CD14-positive monocyte (primary cell): ENCODE measurements around the gene WNT9B. TPM values are rescaled to one million over a fixed set of nuclear protein-coding genes. Genes with fewer than 3 reads are reported as not detected.

Experiments
- DNase-seq, 3 donors: peaks; one replicate each; pipeline ENCODE4 v3.0.0-alpha.2; 2011 to 2022
- H2AFZ ChIP-seq: 2 replicates; pipeline ENCODE4 v1.6.0; 2012; ENCODE audit warnings: mild to moderate bottlenecking, low read depth, low read length, inconsistent platforms; ENCODE audit not compliant: insufficient read depth, poor library complexity, severe bottlenecking
- H3K27ac ChIP-seq, 2 donors: 1 replicate in 1 of 2; 2 replicates in 1 of 2; pipeline ENCODE4 v1.5.1; 2012 to 2013; ENCODE audit warnings: low read length in 2 of 2, control low read depth in 1 of 2, inconsistent platforms in 1 of 2, low read depth in 1 of 2, mild to moderate bottlenecking in 1 of 2
- H3K27me3 ChIP-seq, 2 donors: one replicate each; pipeline versions ENCODE4 v1.6.0 to v1.6.1; 2011 to 2013; ENCODE audit warnings: low read length in 2 of 2; ENCODE audit not compliant: control insufficient read depth in 2 of 2, insufficient read depth in 2 of 2
- H3K36me3 ChIP-seq, 2 donors: replicated peaks in 1 of 2; 1 replicate in 1 of 2; 2 replicates in 1 of 2; pipeline versions ENCODE4 v1.5.1 to v1.6.1; 2012 to 2013; ENCODE audit warnings: low read length in 2 of 2, control low read depth in 1 of 2, inconsistent platforms in 1 of 2, mild to moderate bottlenecking in 1 of 2; ENCODE audit not compliant: insufficient read depth in 2 of 2, control insufficient read depth in 1 of 2
- H3K4me1 ChIP-seq, 2 donors: 1 replicate in 1 of 2; 2 replicates in 1 of 2; pipeline versions ENCODE4 v1.5.1 to v1.6.1; 2012 to 2013; ENCODE audit warnings: low read length in 2 of 2, control low read depth in 1 of 2, inconsistent platforms in 1 of 2, mild to moderate bottlenecking in 1 of 2, moderate library complexity in 1 of 2; ENCODE audit not compliant: insufficient read depth in 2 of 2, control insufficient read depth in 1 of 2
- H3K4me2 ChIP-seq: replicated peaks from 2 replicates; pipeline ENCODE3; 2012; ENCODE audit warnings: low read length, moderate library complexity, mild to moderate bottlenecking; ENCODE audit not compliant: poor library complexity, severe bottlenecking; ENCODE audit errors: extremely low read depth
- H3K4me3 ChIP-seq, 3 experiments: fragments of 200-600 bp in 1 of 3; sonication (generic) in 1 of 3; replicated peaks in 1 of 3; 1 replicate in 2 of 3; 2 replicates in 1 of 3; pipeline ENCODE4 v1.5.1; 2011 to 2013; ENCODE audit warnings: low read length in 3 of 3, mild to moderate bottlenecking in 3 of 3, control low read depth in 2 of 3, low read depth in 2 of 3, inconsistent platforms in 1 of 3, moderate library complexity in 1 of 3
- H3K79me2 ChIP-seq: 2 replicates; pipeline ENCODE4 v1.6.0; 2012; ENCODE audit warnings: mild to moderate bottlenecking, control low read depth, inconsistent platforms, low read length, moderate library complexity; ENCODE audit not compliant: insufficient read depth
- H3K9ac ChIP-seq: 2 replicates; pipeline ENCODE4 v1.6.0; 2017; ENCODE audit warnings: low read length, mild to moderate bottlenecking; ENCODE audit not compliant: insufficient read depth, poor library complexity, severe bottlenecking
- H3K9me3 ChIP-seq, 2 donors: replicated peaks in 1 of 2; 1 replicate in 1 of 2; 2 replicates in 1 of 2; pipeline versions ENCODE4 v1.5.1 to v1.6.1; 2012 to 2013; ENCODE audit warnings: low read length in 2 of 2, control low read depth in 1 of 2; ENCODE audit not compliant: control insufficient read depth in 1 of 2, insufficient read depth in 1 of 2
- H4K20me1 ChIP-seq: 2 replicates; pipeline ENCODE4 v1.6.0; 2012; ENCODE audit warnings: mild to moderate bottlenecking, low read length, control low read depth, moderate library complexity; ENCODE audit not compliant: insufficient read depth
- H3K27ac Mint-ChIP-seq, 7 donors: one replicate each; pipeline ENCODE4 v1.8.0; 2020; ENCODE audit warnings: mild to moderate bottlenecking in 7 of 7, mixed read lengths in 7 of 7, moderate library complexity in 6 of 7, inconsistent platforms in 2 of 7
- H3K27me3 Mint-ChIP-seq, 3 donors: one replicate each; pipeline ENCODE4 v1.8.0; 2021 to 2022; ENCODE audit warnings: low read depth in 3 of 3, mild to moderate bottlenecking in 3 of 3, mixed read lengths in 3 of 3, moderate library complexity in 3 of 3, inconsistent platforms in 1 of 3
- H3K36me3 Mint-ChIP-seq, 2 donors: one replicate each; pipeline ENCODE4 v1.8.0; 2020; ENCODE audit warnings: mixed read lengths in 2 of 2, inconsistent platforms in 1 of 2, mild to moderate bottlenecking in 1 of 2
- H3K4me1 Mint-ChIP-seq: one replicate; pipeline ENCODE4 v1.8.0; 2020; ENCODE audit warnings: mild to moderate bottlenecking, mixed read lengths
- H3K4me3 Mint-ChIP-seq, 2 donors: one replicate each; pipeline ENCODE4 v1.8.0; 2020; ENCODE audit warnings: mild to moderate bottlenecking in 2 of 2, mixed read lengths in 2 of 2, moderate library complexity in 1 of 2
- H3K9me3 Mint-ChIP-seq, 7 donors: one replicate each; pipeline ENCODE4 v1.8.0; 2020 to 2022; ENCODE audit warnings: mixed read lengths in 7 of 7, mild to moderate bottlenecking in 6 of 7, moderate library complexity in 6 of 7, inconsistent platforms in 2 of 7
- WGBS: methylation state at CpG from one replicate; pipeline ENCODE4 v1.1.5; 2013; ENCODE audit warnings: missing lambda C conversion rate; ENCODE audit not compliant: insufficient coverage; 5-methylcytosine and 5-hydroxymethylcytosine counted together
- intact Hi-C, 2 donors: fragments of 100-400 bp; cut with micrococcal nuclease; formaldehyde crosslinking; loops; one replicate each; pipeline versions ENCODE4 v1.15.0 to v1.15.1; 2023
- polyA plus RNA-seq, 3 donors: library from polyadenylated mRNA; depleted of rRNA in 1 of 3; unstranded in 2 of 3; stranded (reverse) in 1 of 3; fragments of 300-500 nt in 2 of 3; fragments of >200 nt in 1 of 3; fragmentation: Illumina TruSeq in 2 of 3; gene quantifications; 1 replicate in 2 of 3; 2 replicates in 1 of 3; pipeline ENCODE4 v1.2.3, GENCODE V29; 2012 to 2021
- TF ChIP-seq, protein P1 (sequence below): fragments of 200-600 bp; IDR thresholded peaks from one replicate; pipeline ENCODE4 v1.8.0; 2022; ENCODE audit warnings: antibody characterized with exemption, mild to moderate bottlenecking

Gene WNT9B
- polyA plus RNA-seq, 3 donors: 0.19 TPM; not detected in 2

DNA sequence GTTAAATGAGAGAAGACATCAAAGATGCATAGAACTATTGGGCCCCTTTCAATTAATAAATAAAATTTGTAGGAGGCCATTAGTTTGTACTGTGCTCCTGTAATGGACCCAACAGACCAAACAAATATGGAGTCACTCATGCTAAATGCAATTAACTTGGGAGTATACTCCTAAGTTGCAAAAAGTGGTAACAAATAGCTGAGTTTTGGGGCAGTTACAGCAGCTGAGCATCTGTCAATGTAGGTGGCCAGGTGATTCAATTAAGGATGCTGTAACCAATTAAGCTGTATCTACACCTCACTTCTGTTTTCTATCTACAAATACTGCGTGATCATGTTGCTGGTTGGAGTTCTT lies 34.9 kb downstream of the WNT9B start:
- Histone ChIP-seq H3K4me3 (no peak overlapping the region), H3K27ac (no peak overlapping the region), H3K4me2 (no peak overlapping the region), H3K36me3 (no peaks in the 10 kb centered on the region), H3K4me1 (peaks cover 4 to 10% of the 10 kb centered on the region in 2 donors), H3K9me3 (no peaks in the 10 kb centered on the region), H3K79me2 (no peaks in the 10 kb centered on the region), H3K9ac (no peak overlapping the region), H2AFZ (no peak overlapping the region), H4K20me1 (no peaks in the 10 kb centered on the region), H3K27me3 (no peaks in the 10 kb centered on the region)
- no peaks in the 10 kb centered on the region for H3K9me3 Mint-ChIP-seq
- peaks cover 7 to 8% (median 8%) of the 10 kb centered on the region in 3 donors for H3K27me3 Mint-ChIP-seq
- peaks cover 8% of the 10 kb centered on the region for H3K4me1 Mint-ChIP-seq
- intact Hi-C loops: no loop called here
- TF ChIP-seq, protein P1, sequence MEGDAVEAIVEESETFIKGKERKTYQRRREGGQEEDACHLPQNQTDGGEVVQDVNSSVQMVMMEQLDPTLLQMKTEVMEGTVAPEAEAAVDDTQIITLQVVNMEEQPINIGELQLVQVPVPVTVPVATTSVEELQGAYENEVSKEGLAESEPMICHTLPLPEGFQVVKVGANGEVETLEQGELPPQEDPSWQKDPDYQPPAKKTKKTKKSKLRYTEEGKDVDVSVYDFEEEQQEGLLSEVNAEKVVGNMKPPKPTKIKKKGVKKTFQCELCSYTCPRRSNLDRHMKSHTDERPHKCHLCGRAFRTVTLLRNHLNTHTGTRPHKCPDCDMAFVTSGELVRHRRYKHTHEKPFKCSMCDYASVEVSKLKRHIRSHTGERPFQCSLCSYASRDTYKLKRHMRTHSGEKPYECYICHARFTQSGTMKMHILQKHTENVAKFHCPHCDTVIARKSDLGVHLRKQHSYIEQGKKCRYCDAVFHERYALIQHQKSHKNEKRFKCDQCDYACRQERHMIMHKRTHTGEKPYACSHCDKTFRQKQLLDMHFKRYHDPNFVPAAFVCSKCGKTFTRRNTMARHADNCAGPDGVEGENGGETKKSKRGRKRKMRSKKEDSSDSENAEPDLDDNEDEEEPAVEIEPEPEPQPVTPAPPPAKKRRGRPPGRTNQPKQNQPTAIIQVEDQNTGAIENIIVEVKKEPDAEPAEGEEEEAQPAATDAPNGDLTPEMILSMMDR: no peak
- WGBS: no CpG with 5 or more reads among the region's 1 CpG
- no peak for DNase-seq
- H3K4me3 Mint-ChIP-seq: no peak overlapping the region
- H3K27ac Mint-ChIP-seq: no peak overlapping the region
- no peaks in the 10 kb centered on the region for H3K36me3 Mint-ChIP-seq

DNA sequence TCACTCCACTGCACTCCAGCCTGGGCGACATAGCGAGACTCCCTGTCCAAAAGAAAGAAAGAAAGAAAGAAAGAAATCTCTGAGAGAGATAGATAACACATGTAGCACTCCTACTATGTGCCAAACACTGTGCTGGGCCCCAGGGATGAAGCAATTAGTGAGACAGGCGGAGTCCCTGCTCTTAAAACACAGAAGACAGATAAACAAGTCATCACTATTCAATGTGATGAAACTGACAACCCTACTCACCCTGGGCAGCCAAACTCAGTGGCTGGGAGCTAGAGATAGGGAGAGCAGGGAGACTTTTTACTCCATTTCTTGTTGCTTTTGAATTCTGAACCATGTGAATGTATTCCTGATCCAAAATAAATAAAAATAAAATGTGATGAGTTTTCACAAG lies 36.3 kb downstream of the WNT9B start:
- Mint-ChIP-seq H3K9me3 (no peaks in the 10 kb centered on the region), H3K27me3 (peaks cover 2 to 11% (median 7%) of the 10 kb centered on the region in 3 donors), H3K36me3 (no peaks in the 10 kb centered on the region), H3K27ac (no peak overlapping the region), H3K4me3 (no peak overlapping the region), H3K4me1 (peaks cover 11% of the 10 kb centered on the region)
- Histone ChIP-seq H2AFZ (no peak overlapping the region), H3K36me3 (no peaks in the 10 kb centered on the region), H3K4me1 (peaks cover 4 to 10% of the 10 kb centered on the region in 2 donors), H4K20me1 (no peaks in the 10 kb centered on the region), H3K9me3 (no peaks in the 10 kb centered on the region), H3K79me2 (no peaks in the 10 kb centered on the region), H3K9ac (no peak overlapping the region), H3K4me3 (no peak overlapping the region), H3K4me2 (no peak overlapping the region), H3K27me3 (peaks cover 0 to 2% of the 10 kb centered on the region in 2 donors), H3K27ac (no peak overlapping the region)
- intact Hi-C loops: no loop called here
- WGBS: no CpG with 5 or more reads among the region's 3 CpGs
- TF ChIP-seq, protein P1: no peak
- no peak for DNase-seq
